ENCODE results near the gene GAA. TPM values are rescaled to one million over a fixed set of nuclear protein-coding genes. Genes with fewer than 3 reads are reported as not detected.

Gene GAA
- total RNA-seq, 2 experiments from 2014 or later: 28.0 to 29.6 TPM

DNA sequence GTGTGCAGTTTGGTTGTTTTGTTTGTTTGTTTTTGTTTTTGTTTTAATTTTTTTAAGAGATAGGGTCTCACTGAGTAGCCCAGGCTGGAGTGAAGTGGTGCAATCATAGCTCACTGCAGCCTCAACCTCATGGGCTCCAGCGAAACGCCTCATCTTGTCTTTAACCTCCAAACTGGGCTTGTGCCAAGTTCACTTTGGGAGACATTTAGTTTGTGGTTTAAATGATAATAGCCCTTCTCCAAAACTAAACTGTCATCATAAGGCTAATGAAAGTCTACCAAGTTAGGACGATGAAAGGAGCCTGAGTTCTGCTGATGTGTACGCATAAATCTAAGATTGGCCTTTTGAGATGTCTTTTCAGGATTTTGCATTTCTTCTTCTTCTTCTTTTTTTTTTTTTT is 62.0 kb downstream of the GAA start:
- Mint-ChIP-seq H3K27ac (no peak overlapping the region), H3K36me3 (no peaks in the 10 kb centered on the region), H3K9me3 (no peaks in the 10 kb centered on the region), H3K4me3 (no peak overlapping the region), H3K27me3 (peaks cover 21% of the 10 kb centered on the region), H3K4me1 (ENCODE audit: low read depth) (no peaks in the 10 kb centered on the region)
- POLR2A ChIA-PET: no interaction called here
- CTCF ChIA-PET: interaction anchor here (0.9 kb wide), 1 partner anchor 32 kb away, joined by 3 read pairs; no protein-coding TSS in a partner anchor
- DNase-seq: no peak
- intact Hi-C loops (cut with micrococcal nuclease): no loop called here

DNA sequence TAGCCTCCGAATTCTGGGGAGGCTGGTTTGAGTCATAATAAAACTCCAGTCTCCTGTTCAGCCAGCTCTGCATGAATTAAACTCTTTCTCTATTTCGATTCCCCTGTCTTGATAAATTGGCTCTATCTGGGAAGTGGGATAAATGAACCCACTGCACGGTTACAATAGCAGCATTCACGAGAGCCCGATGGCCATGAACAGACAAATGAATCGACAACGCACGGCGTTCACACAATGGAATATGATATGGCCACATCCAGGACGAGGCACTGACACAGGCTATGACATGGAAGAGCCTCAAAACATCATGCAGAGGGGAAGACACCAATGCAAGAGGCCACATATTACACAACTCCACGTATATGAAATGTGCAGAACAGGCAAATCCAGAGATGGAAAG is 62.8 kb downstream of the GAA start:
- DNase-seq: no peak
- ChIA-PET POLR2A (no interaction called here), CTCF (no interaction called here)
- H3K36me3 Mint-ChIP-seq: no peaks in the 10 kb centered on the region
- no peak overlapping the region for H3K27ac Mint-ChIP-seq
- H3K4me3 Mint-ChIP-seq: no peak overlapping the region
- intact Hi-C loops (cut with micrococcal nuclease): no loop called here
- no peaks in the 10 kb centered on the region for H3K9me3 Mint-ChIP-seq
- no peaks in the 10 kb centered on the region for H3K4me1 Mint-ChIP-seq (ENCODE audit: low read depth)
- peaks cover 21% of the 10 kb centered on the region for H3K27me3 Mint-ChIP-seq

DNA sequence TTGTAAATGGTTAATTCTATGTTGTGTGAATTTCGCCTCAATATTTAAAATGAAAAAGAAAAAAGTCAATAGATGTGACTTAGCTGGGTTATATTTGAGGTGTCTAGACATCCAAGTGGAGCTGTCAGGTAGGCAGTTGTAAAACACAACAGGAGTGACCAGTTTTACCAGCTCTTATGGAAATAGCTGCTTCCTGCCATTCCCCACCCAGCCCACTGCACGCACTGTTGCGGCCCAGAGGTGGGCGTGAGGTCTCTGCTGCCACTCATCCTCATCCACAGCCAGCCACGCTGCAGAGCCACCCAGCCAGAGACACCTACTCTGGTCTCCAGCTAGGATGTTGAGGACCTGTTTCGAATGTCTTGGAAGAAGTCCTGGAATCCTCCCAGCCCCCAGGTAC is 65.1 kb downstream of the GAA start:
- no peaks in the 10 kb centered on the region for H3K9me3 Mint-ChIP-seq
- ChIA-PET CTCF (interaction anchor here (1.2 to 1.5 kb wide), 2 partner anchors 9 to 65 kb away, joined by 3 to 5 read pairs; partner anchors contain the start of gene GAA), POLR2A (no interaction called here)
- no peak for DNase-seq
- H3K4me3 Mint-ChIP-seq: no peak overlapping the region
- H3K27me3 Mint-ChIP-seq: peaks cover 9% of the 10 kb centered on the region
- H3K36me3 Mint-ChIP-seq: no peaks in the 10 kb centered on the region
- no peak overlapping the region for H3K27ac Mint-ChIP-seq
- intact Hi-C loops (cut with micrococcal nuclease): no loop called here
- H3K4me1 Mint-ChIP-seq (ENCODE audit: low read depth): no peaks in the 10 kb centered on the region

DNA sequence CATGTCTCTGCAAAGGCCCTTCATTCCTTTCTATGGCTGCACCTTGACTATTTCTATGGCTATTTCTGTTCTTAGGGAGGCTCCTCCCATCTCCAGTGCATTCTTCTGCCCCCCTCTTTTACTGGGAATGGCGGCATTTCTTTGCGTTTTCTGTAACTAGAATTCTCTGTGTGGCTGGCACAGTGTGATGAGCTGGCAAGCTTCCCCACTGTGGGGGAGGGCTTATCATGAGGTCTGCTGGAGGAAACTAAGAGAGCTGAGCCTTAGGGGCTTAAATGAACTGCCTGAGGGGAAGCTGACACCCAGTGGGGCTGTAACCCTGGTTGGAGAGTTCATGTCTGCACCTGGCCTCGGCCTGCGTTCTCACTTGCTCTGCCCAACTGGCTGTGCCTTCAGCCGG is 67.0 kb downstream of the GAA start:
- Mint-ChIP-seq H3K4me3 (no peak overlapping the region), H3K36me3 (no peaks in the 10 kb centered on the region), H3K27ac (no peak overlapping the region), H3K4me1 (ENCODE audit: low read depth) (no peaks in the 10 kb centered on the region), H3K27me3 (peaks cover 2% of the 10 kb centered on the region), H3K9me3 (no peaks in the 10 kb centered on the region)
- no peak for DNase-seq
- intact Hi-C loops (cut with micrococcal nuclease): no loop called here
- POLR2A ChIA-PET: no interaction called here
- CTCF ChIA-PET: no interaction called here

DNA sequence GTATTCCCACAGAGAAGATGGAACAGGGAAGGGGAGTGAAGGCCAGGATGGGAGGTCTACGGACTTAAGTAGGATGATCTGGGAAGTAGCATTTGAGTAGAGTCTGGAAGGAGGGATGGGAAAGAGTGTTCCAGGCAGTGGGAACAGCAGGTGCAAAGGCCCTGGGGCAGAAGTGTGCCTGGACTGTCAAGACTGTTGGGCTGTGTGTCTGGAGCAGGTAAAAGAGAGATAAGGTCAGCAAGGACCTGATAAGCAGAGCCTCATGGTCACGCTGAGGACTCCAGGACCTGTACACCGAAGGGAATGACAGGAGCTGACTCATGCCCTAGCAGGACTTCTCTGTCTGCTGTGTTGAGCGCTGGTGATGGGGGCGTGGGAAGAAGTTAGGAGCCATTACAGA is 67.7 kb downstream of the GAA start:
- H3K27ac Mint-ChIP-seq: no peak overlapping the region
- intact Hi-C loops (cut with micrococcal nuclease): no loop called here
- peaks cover 2% of the 10 kb centered on the region for H3K27me3 Mint-ChIP-seq
- ChIA-PET POLR2A (no interaction called here), CTCF (no interaction called here)
- H3K9me3 Mint-ChIP-seq: no peaks in the 10 kb centered on the region
- DNase-seq: no peak
- no peak overlapping the region for H3K4me3 Mint-ChIP-seq
- H3K36me3 Mint-ChIP-seq: no peaks in the 10 kb centered on the region
- H3K4me1 Mint-ChIP-seq (ENCODE audit: low read depth): no peaks in the 10 kb centered on the region

Small RNA genes within 50 kb of the gene (microRNA-seq; reads per million reads assigned to microRNA genes)
- gene MIR1268B (ENCODE audit: borderline microRNAs expressed, borderline number of aligned reads, borderline replicate concordance): not detected

Other genes with a start within 250 kb of the GAA start
- gene TBC1D16, start 65.7 kb upstream of the GAA start, total RNA-seq: 1 to 10 TPM; 5.4 TPM
- under 1 TPM; 0.82 to 1.00 TPM for gene CCDC40, start 64.9 kb upstream of the GAA start, total RNA-seq
- gene EIF4A3, start 45.5 kb downstream of the GAA start, total RNA-seq: 100 to 1,000 TPM; 111 to 115 TPM
- gene CARD14, start 68.4 kb downstream of the GAA start, total RNA-seq: not detected
- gene SGSH, start 118.8 kb downstream of the GAA start, total RNA-seq: 10 to 100 TPM; 37.4 to 44.7 TPM
- 10 to 100 TPM; 10.1 to 10.6 TPM for gene SLC26A11, start 118.8 kb downstream of the GAA start, total RNA-seq
- 100 to 1,000 TPM; 421 to 440 TPM for gene RNF213, start 159.3 kb downstream of the GAA start, total RNA-seq

Measured in activated CD4-positive, alpha-beta memory T cell treated with anti-CD3 and anti-CD28 coated beads for 36 hours (primary cell).